Measurements from ENCODE around the gene ABCB4. TPM values are rescaled to one million over a fixed set of nuclear protein-coding genes. Genes with fewer than 3 reads are reported as not detected.
A peak's percentile ranks its signal among the peaks of the same experiment; 100 is the strongest.

Gene ABCB4
- total RNA-seq, 4 donors from 2014 or later, result 0.38 to 0.84 (median 0.61) TPM

GRCh38 chr7:87413029-87413428 lies 62.5 kb downstream of the ABCB4 start:
- ATAC-seq (ENCODE audit: low FRiP score), result no peak
- no peak for DNase-seq (ENCODE audit: low spot score)
- TF ChIP-seq CTCF (IDR thresholded peaks at IDR 0.05), result no peak

GRCh38 chr7:87411186-87411585 lies 64.3 kb downstream of the ABCB4 start:
- ATAC-seq (ENCODE audit: low FRiP score), result no peak
- no peak for DNase-seq (ENCODE audit: low spot score)
- no peak for TF ChIP-seq CTCF (IDR thresholded peaks at IDR 0.05)

- no peak for ATAC-seq (ENCODE audit: low FRiP score)
- no peak for DNase-seq (ENCODE audit: low spot score)
- TF ChIP-seq CTCF (IDR thresholded peaks at IDR 0.05), result no peak
Observed at GRCh38 chr7:87404674-87405073, 70.8 kb downstream of the ABCB4 start.

- TF ChIP-seq CTCF (IDR thresholded peaks at IDR 0.05), result no peak
- DNase-seq (ENCODE audit: low spot score), result no peak
- peak; percentile 76 for ATAC-seq (ENCODE audit: low FRiP score)
Observed at GRCh38 chr7:87398446-87398845, 77.0 kb downstream of the ABCB4 start.

GRCh38 chr7:87395442-87396020 lies 79.9 kb downstream of the ABCB4 start:
- DNase-seq (ENCODE audit: low spot score) (no peak), ATAC-seq (ENCODE audit: low FRiP score) (no peak)
- TF ChIP-seq CTCF (IDR thresholded peaks at IDR 0.05), result no peak

GRCh38 chr7:87391020-87391701 lies 84.3 kb downstream of the ABCB4 start:
- DNase-seq (ENCODE audit: low spot score) (no peak), ATAC-seq (ENCODE audit: low FRiP score) (no peak)
- TF ChIP-seq CTCF (IDR thresholded peaks at IDR 0.05), result no peak

GRCh38 chr7:87380905-87381304 lies 94.6 kb downstream of the ABCB4 start:
- DNase-seq (ENCODE audit: low spot score) (no peak), ATAC-seq (ENCODE audit: low FRiP score) (no peak)
- no peak for TF ChIP-seq CTCF (IDR thresholded peaks at IDR 0.05)
